Vagina (tissue), 2 donors: ENCODE results near the gene TASP1. TPM values are rescaled to one million over a fixed set of nuclear protein-coding genes. Genes with fewer than 3 reads are reported as not detected.

ENCODE experiments used
- DNase-seq, 2 donors: peaks; one replicate each; pipeline ENCODE4 v3.0.0-alpha.2; 2017; ENCODE audit errors: extremely low spot score in 2 of 2
- H3K27ac ChIP-seq: fragments of 200-600 bp; sonication (generic); one replicate; pipeline ENCODE4 v1.5.1; 2019
- H3K27me3 ChIP-seq: fragments of 200-600 bp; sonication (generic); one replicate; pipeline ENCODE4 v1.5.1; 2019
- H3K36me3 ChIP-seq, 2 donors: fragments of 200-600 bp; sonication (generic); one replicate each; pipeline ENCODE4 v1.5.1; 2017 to 2019
- H3K4me1 ChIP-seq: fragments of 200-600 bp; sonication (generic); one replicate; pipeline ENCODE4 v1.5.1; 2019
- H3K4me3 ChIP-seq, 2 donors: fragments of 200-600 bp; sonication (generic); 1 replicate in 1 of 2; 2 replicates in 1 of 2; pipeline ENCODE4 v1.5.1; 2016 to 2019
- H3K9me3 ChIP-seq: fragments of 200-600 bp; sonication (generic); one replicate; pipeline ENCODE4 v1.5.1; 2019
- CTCF ChIP-seq, 3 experiments: fragments of 450-650 bp in 2 of 3; fragments of 200-600 bp in 1 of 3; sonication (generic) in 1 of 3; IDR thresholded peaks; one replicate each; pipeline ENCODE4 v1.5.1; 2017 to 2019; ENCODE audit warnings: antibody characterized with exemption in 3 of 3, mild to moderate bottlenecking in 2 of 3, moderate library complexity in 2 of 3
- POLR2A ChIP-seq, 2 donors: fragments of 450-650 bp; IDR thresholded peaks; one replicate each; pipeline ENCODE4 v1.6.1; 2017; ENCODE audit warnings: antibody characterized with exemption in 2 of 2, mild to moderate bottlenecking in 2 of 2, moderate library complexity in 2 of 2
- POLR2AphosphoS5 ChIP-seq, 2 donors: sonication (generic); formaldehyde crosslinking; IDR thresholded peaks; one replicate each; pipeline ENCODE4 v1.9.0; 2017; ENCODE audit warnings: antibody characterized with exemption in 2 of 2, mild to moderate bottlenecking in 2 of 2, low read depth in 1 of 2; ENCODE audit not compliant: insufficient read depth in 1 of 2
- intact Hi-C: fragments of 100-400 bp; cut with DNase I; formaldehyde crosslinking; loops from one replicate; pipeline ENCODE4 v1.15.1; 2023
- total RNA-seq: library from RNA; depleted of rRNA; stranded (reverse); fragments of >200 nt; gene quantifications from one replicate; pipeline ENCODE4 v1.2.3, GENCODE V29; 2016

The TASP1 gene
- total RNA-seq, 1 donor from 2014 or later = 12.5 TPM

- Histone ChIP-seq H3K4me3 (no peak overlapping the region), H3K27ac (no peak overlapping the region), H3K9me3 (no peaks in the 10 kb centered on the region), H3K4me1 (peaks cover 12% of the 10 kb centered on the region), H3K36me3 (no peaks in the 10 kb centered on the region), H3K27me3 (no peaks in the 10 kb centered on the region)
- DNase-seq = no peak
- TF ChIP-seq POLR2A (IDR thresholded peaks at IDR 0.05) (no peak), CTCF (IDR thresholded peaks at IDR 0.05) (no peak), POLR2AphosphoS5 (IDR thresholded peaks at IDR 0.05; ENCODE audit: insufficient read depth in 1 of 2, low read depth in 1 of 2) (no peak)
- intact Hi-C loops = no loop called here
Measured at GRCh38 chr20:13676682-13677081, 38.0 kb upstream of the TASP1 start.

GRCh38 chr20:13672690-13673089 lies 34.0 kb upstream of the TASP1 start:
- no peak for DNase-seq
- Histone ChIP-seq H3K9me3 (no peaks in the 10 kb centered on the region), H3K4me1 (peaks cover 21% of the 10 kb centered on the region), H3K27me3 (no peaks in the 10 kb centered on the region), H3K27ac (no peak overlapping the region), H3K4me3 (no peak overlapping the region), H3K36me3 (no peaks in the 10 kb centered on the region)
- intact Hi-C loops = no loop called here
- TF ChIP-seq POLR2A (IDR thresholded peaks at IDR 0.05) = no peak
- TF ChIP-seq CTCF (IDR thresholded peaks at IDR 0.05) = no peak
- TF ChIP-seq POLR2AphosphoS5 (IDR thresholded peaks at IDR 0.05; ENCODE audit: insufficient read depth in 1 of 2, low read depth in 1 of 2) = no peak

- H3K4me1 ChIP-seq = peaks cover 21% of the 10 kb centered on the region
- H3K9me3 ChIP-seq = no peaks in the 10 kb centered on the region
- no peak for DNase-seq
- intact Hi-C loops = no loop called here
- no peak overlapping the region for H3K4me3 ChIP-seq
- peak overlapping the region; percentile 19 for H3K27ac ChIP-seq
- no peaks in the 10 kb centered on the region for H3K36me3 ChIP-seq
- no peaks in the 10 kb centered on the region for H3K27me3 ChIP-seq
- TF ChIP-seq POLR2AphosphoS5 (IDR thresholded peaks at IDR 0.05; ENCODE audit: insufficient read depth in 1 of 2, low read depth in 1 of 2) (no peak), CTCF (IDR thresholded peaks at IDR 0.05) (no peak), POLR2A (IDR thresholded peaks at IDR 0.05) (no peak)
Measured at GRCh38 chr20:13671916-13672378, 33.2 kb upstream of the TASP1 start.

- Histone ChIP-seq H3K4me3 (no peak overlapping the region), H3K36me3 (no peaks in the 10 kb centered on the region), H3K4me1 (peaks cover 21% of the 10 kb centered on the region), H3K27me3 (no peaks in the 10 kb centered on the region), H3K27ac (peak overlapping the region; percentile 19), H3K9me3 (no peaks in the 10 kb centered on the region)
- TF ChIP-seq CTCF (IDR thresholded peaks at IDR 0.05) (no peak), POLR2AphosphoS5 (IDR thresholded peaks at IDR 0.05; ENCODE audit: insufficient read depth in 1 of 2, low read depth in 1 of 2) (no peak), POLR2A (IDR thresholded peaks at IDR 0.05) (no peak)
- intact Hi-C loops = no loop called here
- DNase-seq = no peak
Measured at GRCh38 chr20:13671512-13671911, 32.8 kb upstream of the TASP1 start.

GRCh38 chr20:13670160-13670559 lies 31.4 kb upstream of the TASP1 start:
- Histone ChIP-seq H3K36me3 (no peaks in the 10 kb centered on the region), H3K27ac (no peak overlapping the region), H3K9me3 (no peaks in the 10 kb centered on the region), H3K27me3 (no peaks in the 10 kb centered on the region), H3K4me1 (peaks cover 21% of the 10 kb centered on the region), H3K4me3 (no peak overlapping the region)
- intact Hi-C loops = no loop called here
- DNase-seq = no peak
- TF ChIP-seq CTCF (IDR thresholded peaks at IDR 0.05) (no peak), POLR2AphosphoS5 (IDR thresholded peaks at IDR 0.05; ENCODE audit: insufficient read depth in 1 of 2, low read depth in 1 of 2) (no peak), POLR2A (IDR thresholded peaks at IDR 0.05) (no peak)
